ENCODE data around the gene MAPK7.

Gene MAPK7

DNA sequence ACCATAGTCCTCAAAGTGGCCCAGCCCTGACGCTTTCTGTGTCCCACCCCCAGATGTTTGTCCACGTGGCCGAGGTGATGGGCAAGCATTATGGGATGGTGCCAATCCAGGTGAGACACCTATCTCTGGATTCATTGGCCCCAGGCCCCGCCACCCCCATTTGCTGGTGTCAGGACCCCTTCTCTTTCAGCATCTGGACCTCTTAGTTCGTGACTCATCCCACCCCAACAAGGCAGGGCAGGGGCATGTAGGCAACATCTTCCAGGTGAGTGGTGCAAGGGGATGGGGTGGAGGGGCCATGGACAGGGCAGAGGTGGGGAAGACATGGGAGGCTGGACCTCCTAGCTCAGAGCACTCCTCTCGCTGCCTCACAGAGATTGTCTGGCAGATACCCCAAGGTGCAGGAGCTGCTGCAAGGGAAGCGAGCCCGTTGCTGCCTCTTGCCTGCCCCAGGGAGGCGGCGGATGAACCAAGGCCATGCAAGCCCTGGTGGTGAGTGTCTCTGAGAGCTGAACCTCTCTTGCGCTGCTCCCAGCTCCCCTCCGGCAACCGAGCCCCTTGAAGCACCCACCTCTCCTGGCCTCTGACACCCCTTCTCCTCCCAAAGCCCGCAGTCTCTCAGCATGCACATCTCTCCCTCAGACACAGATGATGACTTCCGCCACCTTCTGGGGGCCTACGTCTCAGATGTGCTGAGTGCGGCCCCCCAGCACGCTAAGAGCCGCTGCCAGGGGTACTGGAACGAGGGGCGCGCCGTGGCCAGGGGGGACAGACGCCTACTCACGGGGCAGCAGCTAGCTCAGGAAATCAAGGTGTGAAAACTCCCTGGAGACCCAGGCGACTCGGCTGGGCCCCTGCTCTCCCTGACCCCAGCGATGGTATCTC lies 36.3 kb downstream of the MAPK7 start:
- TF ChIP-seq, protein P1, sequence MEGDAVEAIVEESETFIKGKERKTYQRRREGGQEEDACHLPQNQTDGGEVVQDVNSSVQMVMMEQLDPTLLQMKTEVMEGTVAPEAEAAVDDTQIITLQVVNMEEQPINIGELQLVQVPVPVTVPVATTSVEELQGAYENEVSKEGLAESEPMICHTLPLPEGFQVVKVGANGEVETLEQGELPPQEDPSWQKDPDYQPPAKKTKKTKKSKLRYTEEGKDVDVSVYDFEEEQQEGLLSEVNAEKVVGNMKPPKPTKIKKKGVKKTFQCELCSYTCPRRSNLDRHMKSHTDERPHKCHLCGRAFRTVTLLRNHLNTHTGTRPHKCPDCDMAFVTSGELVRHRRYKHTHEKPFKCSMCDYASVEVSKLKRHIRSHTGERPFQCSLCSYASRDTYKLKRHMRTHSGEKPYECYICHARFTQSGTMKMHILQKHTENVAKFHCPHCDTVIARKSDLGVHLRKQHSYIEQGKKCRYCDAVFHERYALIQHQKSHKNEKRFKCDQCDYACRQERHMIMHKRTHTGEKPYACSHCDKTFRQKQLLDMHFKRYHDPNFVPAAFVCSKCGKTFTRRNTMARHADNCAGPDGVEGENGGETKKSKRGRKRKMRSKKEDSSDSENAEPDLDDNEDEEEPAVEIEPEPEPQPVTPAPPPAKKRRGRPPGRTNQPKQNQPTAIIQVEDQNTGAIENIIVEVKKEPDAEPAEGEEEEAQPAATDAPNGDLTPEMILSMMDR (conservative IDR thresholded peaks at IDR 0.05; ENCODE audit: control insufficient read depth, insufficient read depth, low read depth, low read length) = no peak
- H3K4me3 ChIP-seq (ENCODE audit: control insufficient read depth, low read depth, low read length) = no peak overlapping the region
- DNase-seq (ENCODE audit: low read depth) = no peak

DNA sequence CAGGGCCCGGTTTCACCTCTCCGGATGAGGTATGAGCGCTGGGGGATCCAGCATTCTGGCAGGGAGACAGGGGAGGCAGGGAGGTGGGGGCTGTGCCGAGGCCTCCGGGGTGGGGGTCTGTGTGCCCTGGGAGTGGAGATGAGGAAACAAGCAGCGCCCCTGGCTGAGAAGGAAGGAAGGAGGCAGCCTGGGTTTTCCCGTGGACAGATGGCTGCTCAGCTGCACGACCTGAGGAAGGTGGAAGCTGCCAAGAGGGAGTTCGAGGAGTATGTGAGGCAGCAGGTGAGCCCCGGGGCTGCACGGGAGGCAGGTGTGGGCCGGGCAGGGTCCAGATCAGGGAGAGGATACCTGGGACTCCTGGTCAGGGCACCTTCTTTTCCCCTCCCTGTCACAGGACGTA lies 37.0 kb downstream of the MAPK7 start:
- TF ChIP-seq, protein P1 (conservative IDR thresholded peaks at IDR 0.05; ENCODE audit: control insufficient read depth, insufficient read depth, low read depth, low read length) = no peak
- no peak overlapping the region for H3K4me3 ChIP-seq (ENCODE audit: control insufficient read depth, low read depth, low read length)
- DNase-seq (ENCODE audit: low read depth) = no peak

- TF ChIP-seq, protein P1 (conservative IDR thresholded peaks at IDR 0.05; ENCODE audit: control insufficient read depth, insufficient read depth, low read depth, low read length) = no peak
- DNase-seq (ENCODE audit: low read depth) = no peak
- H3K4me3 ChIP-seq (ENCODE audit: control insufficient read depth, low read depth, low read length) = no peak overlapping the region
Measured at GRCh38 chr17:19415806-19416775, 37.8 kb downstream of the MAPK7 start.

GRCh38 chr17:19417611-19418010 lies 39.3 kb downstream of the MAPK7 start:
- TF ChIP-seq, protein P1 (conservative IDR thresholded peaks at IDR 0.05; ENCODE audit: control insufficient read depth, insufficient read depth, low read depth, low read length) = no peak
- no peak overlapping the region for H3K4me3 ChIP-seq (ENCODE audit: control insufficient read depth, low read depth, low read length)
- DNase-seq (ENCODE audit: low read depth) = no peak

DNA sequence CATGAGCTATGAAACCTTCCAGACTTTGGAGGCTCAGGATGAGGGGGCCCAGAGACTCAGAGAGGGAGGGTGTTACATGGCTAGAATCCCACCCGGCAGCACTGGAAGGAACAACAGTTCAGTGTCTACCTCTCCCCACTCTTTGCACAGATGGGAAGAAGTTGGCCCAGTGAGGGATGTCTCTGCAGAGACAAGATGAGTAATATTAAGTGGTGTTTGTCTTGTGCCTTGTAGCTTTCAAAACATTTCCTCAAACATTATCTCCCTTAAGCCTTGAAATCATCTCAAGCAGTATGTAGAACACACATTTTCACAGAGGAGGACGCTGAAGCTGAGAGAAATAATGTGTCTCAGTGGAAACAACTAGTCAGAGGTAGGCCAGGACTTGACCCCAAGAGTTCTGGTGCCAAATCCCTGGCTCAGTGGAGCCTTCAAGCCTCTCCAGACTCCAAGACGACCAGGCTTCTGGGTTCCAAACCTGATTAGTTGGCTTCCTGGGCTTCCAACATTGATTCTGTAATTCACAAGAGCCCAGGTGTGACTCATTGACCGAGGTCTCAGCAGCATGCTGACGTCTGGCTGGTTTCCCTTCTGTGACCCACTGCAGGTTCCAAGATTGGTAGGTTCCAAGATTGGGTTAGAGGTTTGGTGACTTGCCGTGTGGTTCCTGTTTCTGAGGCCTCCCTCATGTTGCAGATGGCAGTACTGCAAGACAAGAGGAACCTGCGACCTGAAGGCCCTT lies 40.1 kb downstream of the MAPK7 start:
- no peak overlapping the region for H3K4me3 ChIP-seq (ENCODE audit: control insufficient read depth, low read depth, low read length)
- TF ChIP-seq, protein P1 (conservative IDR thresholded peaks at IDR 0.05; ENCODE audit: control insufficient read depth, insufficient read depth, low read depth, low read length) = peak; percentile 8
- peak; percentile 82 for DNase-seq (ENCODE audit: low read depth)

- DNase-seq (ENCODE audit: low read depth) = no peak
- TF ChIP-seq, protein P1 (conservative IDR thresholded peaks at IDR 0.05; ENCODE audit: control insufficient read depth, insufficient read depth, low read depth, low read length) = no peak
- no peak overlapping the region for H3K4me3 ChIP-seq (ENCODE audit: control insufficient read depth, low read depth, low read length)
Measured at GRCh38 chr17:19421219-19421618, 42.9 kb downstream of the MAPK7 start.
